Right renal pelvis (tissue), 4 donors: ENCODE measurements around the gene WFDC12. TPM values are rescaled to one million over a fixed set of nuclear protein-coding genes. Genes with fewer than 3 reads are reported as not detected.

Experiments
- DNase-seq, 4 donors: peaks; one replicate each; pipeline ENCODE4 v3.0.0-alpha.2; 2013; ENCODE audit warnings: low read depth in 4 of 4, low spot score in 3 of 4, missing footprints in 1 of 4
- polyA plus RNA-seq, 4 donors: library from polyadenylated mRNA; unstranded; fragments of 120-200 nt; gene quantifications; one replicate each; pipeline ENCODE4 v1.2.1, GENCODE V29; 2013; ENCODE audit not compliant: insufficient read length in 4 of 4

WFDC12 gene
- polyA plus RNA-seq, 4 donors, result 0.06 TPM; not detected in 3

GRCh38 chr20:45115829-45116228 is 8.4 kb downstream of the WFDC12 start:
- no peak for DNase-seq

DNA sequence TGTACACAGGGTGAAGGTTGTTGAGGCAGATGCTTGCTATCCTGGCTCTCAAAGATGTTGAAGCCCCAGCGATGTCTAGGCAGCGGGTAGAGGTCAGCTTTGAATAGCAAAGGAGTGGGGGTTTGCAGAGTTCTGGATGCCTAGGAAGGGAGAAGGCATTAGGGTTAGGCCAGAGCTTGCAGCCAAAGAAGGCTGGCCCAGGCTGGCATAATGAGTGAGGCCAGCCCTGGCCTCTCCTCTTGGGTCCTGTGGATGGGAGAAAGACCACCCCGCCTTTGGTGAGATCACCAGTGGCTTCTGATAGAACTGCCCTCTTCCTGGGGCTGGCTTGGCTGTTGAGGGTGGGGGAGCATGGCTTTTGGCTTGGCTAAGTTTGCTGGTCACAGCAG is 8.9 kb downstream of the WFDC12 start:
- DNase-seq, result no peak

DNA sequence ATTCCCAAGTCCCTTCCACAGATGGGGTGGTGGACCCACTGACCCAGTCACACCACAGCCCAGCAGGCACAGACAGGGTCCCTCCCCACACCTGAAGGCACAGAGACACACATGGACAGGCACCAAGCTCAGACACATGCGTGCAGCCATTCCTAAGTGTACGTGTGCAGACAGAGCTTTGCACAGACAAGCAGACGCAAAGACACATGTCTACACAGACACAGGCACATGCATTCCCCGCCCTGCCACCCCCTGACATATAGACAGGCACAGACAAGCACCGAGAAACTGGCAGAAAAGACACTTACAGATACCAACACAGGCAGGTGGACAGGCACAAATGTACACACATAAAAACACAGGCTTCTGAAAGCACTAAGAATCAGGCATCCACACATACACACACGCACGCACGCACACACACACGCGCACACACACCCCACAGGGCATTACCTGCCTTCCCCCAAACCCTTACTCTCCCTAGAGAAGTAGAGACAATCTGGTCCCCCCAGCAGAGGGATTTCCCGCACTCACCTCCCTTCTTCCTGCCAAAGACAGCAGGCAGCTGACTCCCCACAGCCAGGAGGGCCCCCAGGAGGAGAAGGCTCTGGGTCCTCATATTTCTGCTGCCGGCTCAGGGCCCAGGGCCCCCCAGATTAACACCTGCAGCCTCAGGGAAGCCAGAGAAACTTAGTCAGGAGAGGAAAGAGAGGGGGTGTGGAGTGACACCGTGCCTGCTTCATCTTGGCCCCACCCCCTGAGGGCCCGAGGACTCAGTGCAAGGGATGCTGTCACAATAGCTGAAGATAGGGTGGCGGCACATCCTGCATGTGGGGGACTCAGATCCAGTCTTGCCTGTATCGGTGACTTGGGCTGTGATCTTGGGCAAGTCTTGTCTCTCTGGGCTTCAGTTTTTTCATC is 9.5 kb downstream of the WFDC12 start, which contains the start of gene WFDC5:
TSS of gene WFDC5 (minus strand) at position 710 of the 921 bp plus-strand sequence. CDS start at position 619, 91 bp downstream.
- DNase-seq, result no peak

GRCh38 chr20:45113865-45114264 is 10.4 kb downstream of the WFDC12 start:
- DNase-seq, result no peak

- DNase-seq, result no peak
Observed at GRCh38 chr20:45112754-45113153, 11.5 kb downstream of the WFDC12 start.

DNA sequence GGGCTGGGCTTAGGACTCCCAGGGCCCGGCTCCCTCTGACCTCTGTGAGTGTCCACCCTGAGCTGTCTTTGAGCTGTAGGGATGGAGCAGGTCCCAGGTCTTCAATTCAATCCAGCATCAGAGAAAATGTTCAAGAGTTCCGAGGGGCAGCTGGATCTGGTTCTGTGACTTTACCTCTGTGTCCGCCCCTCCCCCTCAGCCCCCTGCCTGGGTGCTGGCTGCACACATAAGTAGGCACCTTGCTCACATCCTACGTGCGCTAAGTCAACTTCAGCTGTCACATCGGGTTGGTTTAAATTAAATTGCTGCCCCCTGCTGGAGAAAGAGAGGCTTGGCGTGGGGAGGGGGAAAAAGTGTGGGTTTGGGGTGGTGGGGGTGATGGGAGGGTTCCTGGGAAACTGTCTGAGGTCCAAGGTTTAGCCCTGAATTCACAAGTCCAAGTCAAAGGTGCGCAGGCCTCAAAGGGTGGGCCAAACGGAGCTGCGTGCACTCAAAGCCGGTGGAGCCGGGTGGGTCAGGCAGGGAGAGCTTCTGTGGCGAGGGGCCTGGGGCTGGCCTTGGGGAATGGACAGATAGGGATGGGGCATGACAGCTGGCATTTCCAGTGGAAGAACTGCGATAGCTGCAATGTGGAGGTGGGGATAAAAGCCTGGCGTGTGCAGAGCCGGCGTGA is 12.3 kb downstream of the WFDC12 start:
- DNase-seq, result no peak

DNA sequence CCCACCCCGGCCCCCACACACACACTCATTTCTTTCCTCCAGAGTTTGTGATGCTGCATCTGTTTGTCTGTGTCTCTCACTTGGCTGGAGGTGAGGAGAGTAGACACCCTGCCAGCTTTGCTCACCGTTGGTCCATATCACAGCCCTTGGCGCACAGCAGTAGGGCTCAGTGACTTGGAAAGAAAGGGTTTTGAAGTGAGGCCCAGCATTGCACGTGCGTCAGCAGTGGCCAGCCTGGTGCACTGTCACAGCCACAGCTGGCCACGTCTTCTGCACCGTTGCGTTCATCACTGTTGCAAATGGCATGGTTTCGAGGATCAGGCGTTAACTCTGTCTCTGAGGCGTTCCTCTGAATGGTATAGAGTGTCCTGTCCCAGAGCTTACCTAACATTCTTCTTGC is 13.0 kb downstream of the WFDC12 start:
- DNase-seq, result no peak

DNA sequence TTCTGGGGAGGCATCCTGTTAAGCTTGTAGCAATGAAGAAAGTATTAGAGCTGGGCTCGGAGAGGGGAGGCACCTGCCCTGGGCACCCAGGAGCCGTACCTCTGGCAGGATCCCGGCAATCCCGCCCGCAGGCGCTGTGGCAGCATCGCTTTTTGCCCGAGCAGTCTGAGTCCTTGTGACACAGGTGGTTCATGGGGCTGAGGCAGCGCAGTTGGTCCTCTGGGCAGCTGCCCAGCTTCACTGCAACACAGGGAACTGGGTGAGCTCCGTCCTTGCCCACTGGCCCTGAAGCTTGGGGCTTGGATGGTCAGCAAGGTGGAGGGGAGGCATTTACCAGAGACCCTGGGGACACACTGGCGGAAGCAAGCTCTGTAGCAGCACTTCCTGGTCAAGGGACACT is 14.0 kb downstream of the WFDC12 start:
- DNase-seq, result no peak

- no peak for DNase-seq
Observed at GRCh38 chr20:45109634-45110033, 14.6 kb downstream of the WFDC12 start.

DNA sequence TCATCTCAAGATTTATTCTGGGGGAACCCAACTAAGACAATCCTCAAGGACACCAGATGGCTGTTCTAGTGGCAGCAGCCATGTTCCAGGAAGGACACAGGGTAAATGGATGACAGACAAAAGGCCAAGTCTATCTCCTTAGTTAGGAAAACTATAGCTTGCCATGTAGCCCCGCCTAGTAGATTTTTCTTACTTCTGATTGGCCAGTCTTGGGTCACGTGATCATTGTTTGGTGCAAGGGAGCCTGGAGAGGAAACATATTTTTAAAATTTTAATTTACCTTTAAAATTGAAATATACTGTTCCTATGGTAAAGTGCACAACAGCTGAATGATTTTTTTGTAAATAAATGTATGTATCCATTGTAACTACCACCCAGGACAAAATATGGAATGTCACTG is 18.9 kb downstream of the WFDC12 start:
- no peak for DNase-seq

GRCh38 chr20:45104786-45105185 is 19.5 kb downstream of the WFDC12 start:
- DNase-seq, result no peak

DNA sequence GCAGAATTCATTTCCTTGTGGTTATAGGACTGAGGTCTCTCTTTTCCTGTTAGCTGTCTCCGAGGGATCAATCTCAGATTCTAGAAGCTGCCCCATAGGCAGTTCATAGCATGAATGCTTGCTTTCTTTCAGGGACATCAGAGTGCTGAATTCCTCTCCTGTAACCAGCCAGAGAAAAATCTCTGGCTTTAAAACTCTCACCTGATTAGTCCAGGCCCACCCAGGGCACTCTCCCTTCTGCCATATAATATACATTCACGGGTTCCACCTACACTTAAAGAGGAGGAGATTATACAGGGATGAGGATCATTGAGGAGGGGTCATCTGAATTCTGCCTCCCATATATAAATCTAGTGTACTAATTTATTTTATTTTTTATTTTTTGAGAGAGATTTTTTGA is 21.2 kb downstream of the WFDC12 start:
- DNase-seq, result no peak

DNA sequence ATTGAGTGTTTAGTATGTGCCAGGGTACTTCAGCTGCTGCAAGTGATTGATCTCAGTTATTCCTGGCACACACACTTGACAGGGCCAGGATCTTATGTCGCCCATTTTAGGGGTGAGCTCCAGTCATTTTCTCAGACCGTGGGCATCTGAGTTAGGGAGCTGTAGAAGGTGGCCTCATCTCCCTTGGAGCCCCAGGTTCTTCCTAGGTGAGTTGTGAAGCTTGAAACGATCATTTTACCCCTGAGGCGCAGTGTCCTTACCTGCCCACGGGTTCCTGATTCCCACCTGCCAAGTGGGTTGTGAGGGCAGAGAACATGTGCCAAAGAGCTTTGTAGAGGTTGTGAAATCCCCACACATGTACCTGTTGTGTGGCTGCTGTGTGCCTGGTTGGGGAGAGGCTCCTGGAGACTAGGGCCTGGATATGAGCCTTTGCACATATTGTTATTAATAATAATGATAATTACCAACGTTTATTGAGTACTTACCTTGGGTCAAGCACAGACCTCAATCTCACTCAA is 22.9 kb downstream of the WFDC12 start:
- no peak for DNase-seq

- DNase-seq, result no peak
Observed at GRCh38 chr20:45100563-45101245, 23.6 kb downstream of the WFDC12 start, which contains the start of gene KCNS1. TSS of gene KCNS1 (minus strand) at chr20:45101127. CDS start at chr20:45099236, 1,891 bp downstream.

- DNase-seq, result peak; percentile 15 to 20 (median 17)
Observed at GRCh38 chr20:45098103-45098773, 26.0 kb downstream of the WFDC12 start.

DNA sequence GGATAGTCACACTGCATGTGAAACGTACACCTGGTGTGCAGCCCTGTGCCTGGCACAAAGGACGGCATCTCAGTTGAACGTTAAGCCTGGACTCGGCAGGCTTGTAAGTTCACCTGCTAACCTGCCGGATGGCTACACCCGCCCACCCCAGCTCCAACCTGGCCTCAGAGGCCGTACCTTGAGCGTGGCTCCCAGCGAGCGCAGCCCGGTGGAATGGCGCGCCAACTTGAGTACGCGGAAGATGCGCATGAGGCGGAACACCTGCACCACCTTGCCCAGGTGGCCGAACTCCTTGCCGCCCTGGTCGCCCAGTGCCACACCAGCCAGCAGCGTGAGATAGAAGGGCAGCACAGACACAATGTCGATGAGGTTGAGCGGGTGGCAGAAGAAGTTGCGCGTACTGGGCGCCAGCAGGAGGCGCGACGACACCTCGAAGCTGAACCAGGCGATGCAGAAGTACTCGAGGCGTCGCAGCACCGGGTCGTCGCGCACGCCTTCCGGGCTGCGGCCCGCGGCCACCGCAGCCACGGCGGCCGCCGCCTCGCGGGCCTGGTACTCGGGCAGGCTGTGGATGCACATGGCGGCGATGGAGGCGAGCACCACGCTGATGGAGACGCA is 26.7 kb downstream of the WFDC12 start:
- peak in 3 of 4 donors; percentile 22 to 35 (median 25) for DNase-seq

DNA sequence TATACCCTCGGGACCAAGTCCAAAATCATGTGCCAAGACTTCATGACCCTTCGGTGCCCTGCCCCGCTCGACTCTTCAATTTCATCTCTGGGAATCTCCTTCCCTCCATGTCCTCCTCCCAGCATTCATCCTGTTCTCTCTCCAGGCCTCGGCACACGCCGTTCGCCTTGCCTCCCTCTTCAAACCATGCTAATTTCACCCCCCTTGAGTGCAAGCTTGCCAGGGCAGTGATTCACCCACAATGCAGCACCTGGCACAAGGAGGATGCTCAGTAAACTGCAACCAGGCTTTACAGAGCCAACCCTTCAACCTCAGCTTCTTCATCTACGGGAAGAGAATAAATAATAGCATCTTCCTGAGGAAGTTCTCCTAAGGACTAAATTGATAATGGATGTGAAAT is 27.5 kb downstream of the WFDC12 start:
- DNase-seq, result no peak

DNA sequence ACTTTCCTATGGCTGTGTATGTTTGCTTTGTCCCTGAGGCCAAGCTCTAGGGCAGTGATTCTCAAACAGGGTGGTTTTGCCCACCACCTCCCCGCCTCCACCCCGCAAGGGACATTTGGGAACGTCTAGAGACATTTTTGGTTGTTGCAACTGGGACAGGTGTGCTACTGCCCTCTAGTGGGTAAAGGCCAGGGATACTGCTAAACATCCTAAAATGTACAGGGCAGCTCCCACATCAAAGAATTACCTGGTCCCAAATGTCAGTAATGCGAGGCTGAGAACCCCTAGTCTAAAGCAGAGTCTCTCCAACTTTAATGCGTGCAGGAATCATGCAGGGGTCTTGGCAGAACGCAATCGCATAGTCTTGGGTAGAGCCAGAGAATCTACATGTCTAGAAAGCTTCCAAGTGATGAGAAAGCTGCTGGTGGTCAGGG is 28.4 kb downstream of the WFDC12 start:
- peak in 3 of 4 donors; percentile 10 to 38 (median 22) for DNase-seq

DNA sequence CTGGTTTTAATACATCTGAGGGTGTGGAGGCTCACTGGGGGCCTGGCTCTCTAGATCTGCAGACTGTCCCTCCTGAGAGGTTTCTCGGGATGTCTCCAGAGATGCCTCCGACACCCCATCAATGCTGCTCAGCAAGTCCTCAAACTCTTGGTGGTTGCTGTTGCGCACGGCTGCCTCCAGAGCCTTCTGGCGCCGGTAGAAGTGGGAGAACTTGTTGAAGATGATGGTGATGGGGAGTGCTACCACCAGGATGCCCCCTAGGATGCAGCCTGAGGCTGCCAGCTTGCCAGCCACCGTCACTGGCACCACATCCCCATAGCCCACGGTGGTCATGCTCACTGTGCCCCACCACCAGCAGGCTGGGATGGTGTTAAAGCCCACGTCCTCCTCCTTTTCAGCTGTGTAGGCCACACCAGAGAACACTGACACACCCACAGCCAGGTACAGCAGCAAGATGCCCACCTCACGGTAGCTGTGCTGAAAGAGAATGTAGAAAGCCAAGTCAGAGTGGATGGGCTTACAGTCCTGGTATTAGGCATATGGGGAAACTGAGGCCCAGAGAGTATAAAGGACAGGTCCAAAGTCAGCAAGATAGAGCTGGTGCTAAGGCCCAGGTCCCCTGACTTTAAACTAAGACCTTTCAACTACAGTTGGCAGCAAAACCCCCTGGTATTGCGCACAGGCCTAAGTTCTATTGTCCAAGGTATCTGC is 29.2 kb downstream of the WFDC12 start:
- no peak for DNase-seq
